ENCODE results near the gene FAM120A. TPM values are rescaled to one million over a fixed set of nuclear protein-coding genes. Genes with fewer than 3 reads are reported as not detected.

FAM120A gene
- total RNA-seq, 1 experiment from 2014 or later = 70.5 TPM

- TF ChIP-seq CTCF (IDR thresholded peaks at IDR 0.05) = no peak
- TF ChIP-seq POLR2AphosphoS5 (IDR thresholded peaks at IDR 0.05; ENCODE audit: low read depth, low read length) = no peak
- TF ChIP-seq SIN3A (IDR thresholded peaks at IDR 0.05; ENCODE audit: borderline replicate concordance, insufficient read depth, low read depth, low read length) = no peak
- TF ChIP-seq TCF7L2 (IDR thresholded peaks at IDR 0.05; ENCODE audit: low read depth, low read length) = no peak
- H3K36me3 ChIP-seq (ENCODE audit: control insufficient read depth, insufficient read depth, low read length) = peaks cover 2% of the 10 kb centered on the region; the same call in 1 of the 2 replicates
- no peak overlapping the region for H3K27ac ChIP-seq (ENCODE audit: low read length)
- TSS peak; percentile 59 for BruUV-seq (replicated peaks)
- DNase-seq (ENCODE audit: low read depth, low spot score) = no peak
- POLR2A ChIA-PET = no interaction called here
- CTCF ChIA-PET = no interaction called here
- no peak for ATAC-seq
- H3K4me1 ChIP-seq (ENCODE audit: control insufficient read depth, insufficient read depth, low read length) = no peaks in the 10 kb centered on the region; the same call in 1 of the 2 replicates
- no peaks in the 10 kb centered on the region for H3K27me3 ChIP-seq (ENCODE audit: control insufficient read depth, insufficient read depth, low read length)
- H3K4me3 ChIP-seq (ENCODE audit: low read depth in 2 of 2, low read length in 2 of 2) = no peak overlapping the region
- no peaks in the 10 kb centered on the region for H3K9me3 ChIP-seq (ENCODE audit: control insufficient read depth, insufficient read depth, low read depth, low read length)
- in situ Hi-C loops (cut with HindIII; ENCODE audit: low pct_unique_long_range_greater_than_20kb, low sequenced_read_pairs) = no loop called here
- intact Hi-C loops (cut with micrococcal nuclease; ENCODE audit: unreplicated experiment) = loop anchor here (10.0 kb wide), 1 partner anchor 403 kb away; no protein-coding TSS in a partner anchor
These were observed 116.7 kb downstream of the FAM120A start for GRCh38 chr9:93568169-93568568.

- no peaks in the 10 kb centered on the region for H3K9me3 ChIP-seq (ENCODE audit: control insufficient read depth, insufficient read depth, low read depth, low read length)
- CTCF ChIA-PET = interaction anchor here (0.6 kb wide), 1 partner anchor 247 kb away, joined by 4 read pairs; no protein-coding TSS in a partner anchor
- ATAC-seq = no peak
- H3K36me3 ChIP-seq (ENCODE audit: control insufficient read depth, insufficient read depth, low read length) = peaks cover 2% of the 10 kb centered on the region; the same call in 1 of the 2 replicates
- POLR2A ChIA-PET = no interaction called here
- no peaks in the 10 kb centered on the region; the same call in 1 of the 2 replicates for H3K4me1 ChIP-seq (ENCODE audit: control insufficient read depth, insufficient read depth, low read length)
- no peak for DNase-seq (ENCODE audit: low read depth, low spot score)
- H3K27ac ChIP-seq (ENCODE audit: low read length) = no peak overlapping the region
- BruUV-seq (replicated peaks) = no TSS peak
- intact Hi-C loops (cut with micrococcal nuclease; ENCODE audit: unreplicated experiment) = loop anchor here (10.0 kb wide), 1 partner anchor 405 kb away; no protein-coding TSS in a partner anchor
- TF ChIP-seq SIN3A (IDR thresholded peaks at IDR 0.05; ENCODE audit: borderline replicate concordance, insufficient read depth, low read depth, low read length) (no peak), CTCF (IDR thresholded peaks at IDR 0.05) (no peak), REST (IDR thresholded peaks at IDR 0.05; ENCODE audit: insufficient read depth in 1 of 2, low read depth in 2 of 2, low read length in 1 of 2) (no peak), TCF7L2 (IDR thresholded peaks at IDR 0.05; ENCODE audit: low read depth, low read length) (no peak), POLR2AphosphoS5 (IDR thresholded peaks at IDR 0.05; ENCODE audit: low read depth, low read length) (no peak)
- in situ Hi-C loops (cut with HindIII; ENCODE audit: low pct_unique_long_range_greater_than_20kb, low sequenced_read_pairs) = no loop called here
- no peaks in the 10 kb centered on the region for H3K27me3 ChIP-seq (ENCODE audit: control insufficient read depth, insufficient read depth, low read length)
- no peak overlapping the region for H3K4me3 ChIP-seq (ENCODE audit: low read depth in 2 of 2, low read length in 2 of 2)
These were observed 118.2 kb downstream of the FAM120A start for GRCh38 chr9:93569621-93570174.
